Measurements from ENCODE around the gene TNIK.

Gene TNIK

DNA sequence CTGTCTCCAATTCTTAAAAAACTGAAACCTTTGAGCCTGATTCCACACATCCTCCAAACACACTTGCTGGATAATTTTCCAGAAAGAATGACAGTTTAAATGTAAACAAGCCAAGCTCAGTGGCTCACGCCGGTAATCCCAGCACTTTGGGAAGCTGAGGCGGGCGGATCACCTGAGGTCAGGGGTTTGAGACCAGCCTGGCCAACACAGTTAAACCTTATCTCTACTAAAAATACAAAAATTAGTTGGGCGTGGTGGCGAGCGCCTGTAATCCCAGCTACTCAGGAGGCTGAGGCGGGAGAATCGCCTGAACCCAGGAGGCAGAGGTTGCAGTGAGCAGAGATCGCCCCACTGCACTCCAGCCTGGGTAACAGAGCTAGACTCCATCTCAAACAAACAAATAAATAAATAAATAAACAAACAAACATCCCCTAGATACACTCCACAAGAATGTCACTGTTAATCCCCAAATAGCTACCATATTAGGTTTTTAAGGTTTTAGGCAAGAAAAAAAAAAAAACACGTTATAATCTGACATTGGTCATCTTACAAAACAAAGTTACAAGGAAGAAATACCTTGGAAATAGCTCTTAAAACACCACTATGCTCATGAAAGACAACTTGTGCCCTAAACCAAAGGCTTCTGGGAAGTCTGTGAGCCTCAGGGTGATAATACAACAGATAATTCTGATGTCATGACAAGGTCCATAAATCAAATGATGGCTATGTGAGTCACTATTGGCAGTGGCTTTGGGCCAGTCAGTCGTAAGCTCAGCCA, 13.2 kb downstream of the TNIK start:
- H3K4me2 ChIP-seq (ENCODE audit: low read length) = no peak overlapping the region
- no peaks in the 10 kb centered on the region for H3K27me3 ChIP-seq (ENCODE audit: insufficient read depth, low read length)
- H3K79me2 ChIP-seq (ENCODE audit: insufficient read depth, low read length) = no peaks in the 10 kb centered on the region
- H3K4me3 ChIP-seq (ENCODE audit: low read depth, low read length, poor library complexity, severe bottlenecking) = no peak overlapping the region
- TF ChIP-seq, protein P1, sequence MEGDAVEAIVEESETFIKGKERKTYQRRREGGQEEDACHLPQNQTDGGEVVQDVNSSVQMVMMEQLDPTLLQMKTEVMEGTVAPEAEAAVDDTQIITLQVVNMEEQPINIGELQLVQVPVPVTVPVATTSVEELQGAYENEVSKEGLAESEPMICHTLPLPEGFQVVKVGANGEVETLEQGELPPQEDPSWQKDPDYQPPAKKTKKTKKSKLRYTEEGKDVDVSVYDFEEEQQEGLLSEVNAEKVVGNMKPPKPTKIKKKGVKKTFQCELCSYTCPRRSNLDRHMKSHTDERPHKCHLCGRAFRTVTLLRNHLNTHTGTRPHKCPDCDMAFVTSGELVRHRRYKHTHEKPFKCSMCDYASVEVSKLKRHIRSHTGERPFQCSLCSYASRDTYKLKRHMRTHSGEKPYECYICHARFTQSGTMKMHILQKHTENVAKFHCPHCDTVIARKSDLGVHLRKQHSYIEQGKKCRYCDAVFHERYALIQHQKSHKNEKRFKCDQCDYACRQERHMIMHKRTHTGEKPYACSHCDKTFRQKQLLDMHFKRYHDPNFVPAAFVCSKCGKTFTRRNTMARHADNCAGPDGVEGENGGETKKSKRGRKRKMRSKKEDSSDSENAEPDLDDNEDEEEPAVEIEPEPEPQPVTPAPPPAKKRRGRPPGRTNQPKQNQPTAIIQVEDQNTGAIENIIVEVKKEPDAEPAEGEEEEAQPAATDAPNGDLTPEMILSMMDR (IDR thresholded peaks at IDR 0.05; ENCODE audit: low read length) = no peak
- TF ChIP-seq EZH2 (IDR thresholded peaks at IDR 0.05; ENCODE audit: borderline replicate concordance, low read length) = no peak
- no peaks in the 10 kb centered on the region for H4K20me1 ChIP-seq (ENCODE audit: insufficient read depth, low read length)
- H3K9me2 ChIP-seq (ENCODE audit: low read depth, low read length) = no peaks in the 10 kb centered on the region
- no peaks in the 10 kb centered on the region for H3K9me3 ChIP-seq (ENCODE audit: low read length)
- no peak overlapping the region for H3K9ac ChIP-seq (ENCODE audit: low read length)
- H3F3A ChIP-seq (ENCODE audit: insufficient read depth, low read length) = no peaks in the 10 kb centered on the region
- H3K27ac ChIP-seq (ENCODE audit: low read depth, low read length, poor library complexity, severe bottlenecking) = no peak overlapping the region
- H3K4me1 ChIP-seq (ENCODE audit: insufficient read depth, low read length, severe bottlenecking) = no peaks in the 10 kb centered on the region
- no peaks in the 10 kb centered on the region for H3K36me3 ChIP-seq (ENCODE audit: insufficient read depth, low read length)
- no peak overlapping the region for H2AFZ ChIP-seq (ENCODE audit: low read length)

DNA sequence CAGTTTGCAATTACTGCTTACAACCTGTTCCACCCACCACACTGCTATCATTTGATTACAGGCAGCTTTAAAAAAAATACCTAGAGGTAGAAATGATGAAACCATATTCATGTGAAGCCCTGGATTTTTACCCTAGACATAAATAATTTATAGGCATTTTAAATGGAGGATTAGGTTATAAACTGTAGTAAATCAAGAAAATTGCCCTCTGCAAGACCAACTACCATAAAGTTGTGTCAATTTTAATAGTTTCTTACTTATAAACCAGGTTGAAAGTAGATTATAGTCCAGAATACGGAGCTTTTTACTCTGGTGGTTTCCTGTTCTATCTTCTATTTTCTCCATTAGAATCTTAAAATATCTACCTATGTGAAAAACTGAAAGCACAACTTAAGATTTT, 13.9 kb downstream of the TNIK start:
- Histone ChIP-seq H3F3A (ENCODE audit: insufficient read depth, low read length) (no peaks in the 10 kb centered on the region), H3K27me3 (ENCODE audit: insufficient read depth, low read length) (no peaks in the 10 kb centered on the region), H3K27ac (ENCODE audit: low read depth, low read length, poor library complexity, severe bottlenecking) (no peak overlapping the region), H3K9me2 (ENCODE audit: low read depth, low read length) (no peaks in the 10 kb centered on the region), H3K9ac (ENCODE audit: low read length) (no peak overlapping the region), H3K9me3 (ENCODE audit: low read length) (no peaks in the 10 kb centered on the region), H2AFZ (ENCODE audit: low read length) (no peak overlapping the region), H4K20me1 (ENCODE audit: insufficient read depth, low read length) (no peaks in the 10 kb centered on the region), H3K79me2 (ENCODE audit: insufficient read depth, low read length) (no peaks in the 10 kb centered on the region), H3K4me1 (ENCODE audit: insufficient read depth, low read length, severe bottlenecking) (no peaks in the 10 kb centered on the region), H3K4me3 (ENCODE audit: low read depth, low read length, poor library complexity, severe bottlenecking) (no peak overlapping the region), H3K36me3 (ENCODE audit: insufficient read depth, low read length) (no peaks in the 10 kb centered on the region), H3K4me2 (ENCODE audit: low read length) (no peak overlapping the region)
- TF ChIP-seq, protein P1 (IDR thresholded peaks at IDR 0.05; ENCODE audit: low read length) = no peak
- TF ChIP-seq EZH2 (IDR thresholded peaks at IDR 0.05; ENCODE audit: borderline replicate concordance, low read length) = no peak

DNA sequence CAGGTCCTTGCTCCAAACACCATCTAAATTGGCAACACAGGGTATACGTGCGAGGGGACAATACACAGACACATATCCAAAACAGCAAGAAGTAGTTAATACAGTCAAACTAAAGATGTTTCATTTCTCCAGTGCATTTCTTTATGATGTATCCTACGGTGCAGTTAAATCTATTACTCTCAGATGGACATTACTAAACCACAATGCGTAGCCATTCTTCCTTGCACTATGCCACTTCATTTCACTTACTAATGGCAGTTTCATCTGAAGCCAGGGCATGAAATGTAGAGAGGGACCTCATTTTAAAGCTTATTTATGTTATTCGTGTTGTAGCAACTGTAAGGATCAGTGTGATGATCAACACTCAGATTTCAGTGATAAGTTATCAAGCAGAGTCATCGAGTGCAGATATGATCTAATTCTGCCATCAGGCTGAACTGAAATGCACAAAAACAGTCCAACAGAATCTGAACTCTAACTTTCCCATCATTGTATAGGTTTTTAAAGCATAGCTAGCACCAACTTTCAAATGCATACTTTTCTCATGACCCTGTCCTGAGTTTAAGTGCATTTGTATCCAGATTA, 14.5 kb downstream of the TNIK start:
- Histone ChIP-seq H3K4me3 (ENCODE audit: low read depth, low read length, poor library complexity, severe bottlenecking) (no peak overlapping the region), H3K9ac (ENCODE audit: low read length) (no peak overlapping the region), H2AFZ (ENCODE audit: low read length) (no peak overlapping the region), H3K9me3 (ENCODE audit: low read length) (no peaks in the 10 kb centered on the region), H3K27ac (ENCODE audit: low read depth, low read length, poor library complexity, severe bottlenecking) (no peak overlapping the region), H4K20me1 (ENCODE audit: insufficient read depth, low read length) (no peaks in the 10 kb centered on the region), H3K4me2 (ENCODE audit: low read length) (no peak overlapping the region), H3K9me2 (ENCODE audit: low read depth, low read length) (no peaks in the 10 kb centered on the region), H3K27me3 (ENCODE audit: insufficient read depth, low read length) (no peaks in the 10 kb centered on the region), H3K36me3 (ENCODE audit: insufficient read depth, low read length) (no peaks in the 10 kb centered on the region), H3K79me2 (ENCODE audit: insufficient read depth, low read length) (no peaks in the 10 kb centered on the region), H3K4me1 (ENCODE audit: insufficient read depth, low read length, severe bottlenecking) (no peaks in the 10 kb centered on the region), H3F3A (ENCODE audit: insufficient read depth, low read length) (no peaks in the 10 kb centered on the region)
- TF ChIP-seq, protein P1 (IDR thresholded peaks at IDR 0.05; ENCODE audit: low read length) = no peak
- no peak for TF ChIP-seq EZH2 (IDR thresholded peaks at IDR 0.05; ENCODE audit: borderline replicate concordance, low read length)

All from OCI-LY1 (cell line).